ENCODE data around the gene LPP.

DNA sequence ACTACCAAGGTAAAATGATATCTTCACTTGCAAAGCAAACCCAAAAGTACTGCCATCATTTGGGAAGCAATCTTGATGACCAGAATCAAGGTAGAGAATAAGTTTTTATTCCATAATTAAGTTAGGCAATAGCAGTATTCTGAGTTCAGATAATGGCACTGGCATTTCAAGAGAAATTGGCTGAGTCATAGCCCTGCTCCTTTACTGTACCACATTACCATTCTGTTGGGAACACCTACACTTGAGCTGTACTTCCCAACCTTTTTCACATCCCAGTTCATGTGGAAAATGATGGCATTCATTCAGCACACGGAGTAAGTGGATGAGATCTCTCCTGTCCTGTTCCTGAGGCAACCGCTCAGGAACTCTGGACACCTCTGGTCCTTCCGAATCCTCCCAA is 706.2 kb downstream of the LPP start:
- TF ChIP-seq, protein P1, sequence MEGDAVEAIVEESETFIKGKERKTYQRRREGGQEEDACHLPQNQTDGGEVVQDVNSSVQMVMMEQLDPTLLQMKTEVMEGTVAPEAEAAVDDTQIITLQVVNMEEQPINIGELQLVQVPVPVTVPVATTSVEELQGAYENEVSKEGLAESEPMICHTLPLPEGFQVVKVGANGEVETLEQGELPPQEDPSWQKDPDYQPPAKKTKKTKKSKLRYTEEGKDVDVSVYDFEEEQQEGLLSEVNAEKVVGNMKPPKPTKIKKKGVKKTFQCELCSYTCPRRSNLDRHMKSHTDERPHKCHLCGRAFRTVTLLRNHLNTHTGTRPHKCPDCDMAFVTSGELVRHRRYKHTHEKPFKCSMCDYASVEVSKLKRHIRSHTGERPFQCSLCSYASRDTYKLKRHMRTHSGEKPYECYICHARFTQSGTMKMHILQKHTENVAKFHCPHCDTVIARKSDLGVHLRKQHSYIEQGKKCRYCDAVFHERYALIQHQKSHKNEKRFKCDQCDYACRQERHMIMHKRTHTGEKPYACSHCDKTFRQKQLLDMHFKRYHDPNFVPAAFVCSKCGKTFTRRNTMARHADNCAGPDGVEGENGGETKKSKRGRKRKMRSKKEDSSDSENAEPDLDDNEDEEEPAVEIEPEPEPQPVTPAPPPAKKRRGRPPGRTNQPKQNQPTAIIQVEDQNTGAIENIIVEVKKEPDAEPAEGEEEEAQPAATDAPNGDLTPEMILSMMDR (conservative IDR thresholded peaks at IDR 0.05; ENCODE audit: low read depth, low read length) = no peak
- TF ChIP-seq CEBPB (IDR thresholded peaks at IDR 0.05; ENCODE audit: low read depth, low read length) (peak; percentile 47; the same call in 1 of the 2 replicates), MAFK (IDR thresholded peaks at IDR 0.05; ENCODE audit: low read depth, low read length) (no peak), POLR2A (IDR thresholded peaks at IDR 0.05; ENCODE audit: low read depth, low read length) (no peak), MXI1 (IDR thresholded peaks at IDR 0.05; ENCODE audit: borderline replicate concordance, low read depth, low read length) (no peak), RAD21 (IDR thresholded peaks at IDR 0.05; ENCODE audit: low read length) (no peak), SMC3 (IDR thresholded peaks at IDR 0.05; ENCODE audit: low read depth, low read length) (no peak), NFE2L2 (IDR thresholded peaks at IDR 0.05; ENCODE audit: low read depth, low read length) (peak; percentile 68), ELK1 (IDR thresholded peaks at IDR 0.05; ENCODE audit: borderline replicate concordance, low read depth, low read length) (no peak), USF2 (IDR thresholded peaks at IDR 0.05; ENCODE audit: low read depth, low read length) (no peak), CHD1 (IDR thresholded peaks at IDR 0.05; ENCODE audit: low read depth, low read length) (no peak), FOS (IDR thresholded peaks at IDR 0.05; ENCODE audit: low read depth, low read length) (no peak)
